ENCODE results near the gene TRPM6.

The TRPM6 gene

DNA sequence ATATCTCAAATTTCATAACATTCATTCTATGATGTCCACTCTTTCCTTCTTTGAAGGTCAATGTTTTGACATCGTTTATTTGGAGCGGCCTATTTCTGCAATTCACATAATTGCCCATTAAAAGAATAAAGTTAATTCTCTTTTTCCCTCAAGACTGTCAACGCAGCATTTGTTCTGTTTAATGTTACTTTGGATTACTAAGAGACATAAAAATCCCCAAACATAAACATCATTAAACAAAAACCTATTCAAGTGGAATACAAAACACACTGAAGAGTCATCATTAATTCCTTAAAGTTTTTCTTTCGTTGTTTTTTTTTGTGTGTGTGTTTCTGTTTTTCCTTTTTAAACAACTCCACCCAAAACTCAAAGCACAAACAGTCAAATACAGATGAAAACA, 151.1 kb downstream of the TRPM6 start:
- no peak overlapping the region for H3K4me3 ChIP-seq (ENCODE audit: low read length)
- no peak for TF ChIP-seq ZNF274 (IDR thresholded peaks at IDR 0.05; ENCODE audit: low read depth, low read length)

DNA sequence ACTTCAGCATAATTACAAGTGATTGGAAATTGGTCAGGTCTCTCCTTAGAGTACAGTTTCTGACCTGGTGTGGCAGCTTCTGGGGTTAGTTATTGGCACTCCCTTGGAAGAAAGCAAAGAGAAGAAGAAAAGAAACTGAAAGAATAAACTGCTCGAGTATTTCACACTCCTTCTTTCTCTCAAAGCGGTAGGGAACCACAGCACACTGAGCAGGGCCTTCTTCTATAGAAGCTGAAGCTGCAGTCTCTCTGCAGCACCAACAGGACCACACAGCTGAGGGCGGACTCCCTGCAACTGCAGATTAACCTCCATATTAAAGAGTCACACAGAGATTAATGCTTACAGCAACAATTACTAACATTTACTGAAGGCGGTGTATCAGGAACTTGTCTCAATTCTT, 152.0 kb downstream of the TRPM6 start:
- no peak overlapping the region for H3K4me3 ChIP-seq (ENCODE audit: low read length)
- no peak for TF ChIP-seq ZNF274 (IDR thresholded peaks at IDR 0.05; ENCODE audit: low read depth, low read length)

DNA sequence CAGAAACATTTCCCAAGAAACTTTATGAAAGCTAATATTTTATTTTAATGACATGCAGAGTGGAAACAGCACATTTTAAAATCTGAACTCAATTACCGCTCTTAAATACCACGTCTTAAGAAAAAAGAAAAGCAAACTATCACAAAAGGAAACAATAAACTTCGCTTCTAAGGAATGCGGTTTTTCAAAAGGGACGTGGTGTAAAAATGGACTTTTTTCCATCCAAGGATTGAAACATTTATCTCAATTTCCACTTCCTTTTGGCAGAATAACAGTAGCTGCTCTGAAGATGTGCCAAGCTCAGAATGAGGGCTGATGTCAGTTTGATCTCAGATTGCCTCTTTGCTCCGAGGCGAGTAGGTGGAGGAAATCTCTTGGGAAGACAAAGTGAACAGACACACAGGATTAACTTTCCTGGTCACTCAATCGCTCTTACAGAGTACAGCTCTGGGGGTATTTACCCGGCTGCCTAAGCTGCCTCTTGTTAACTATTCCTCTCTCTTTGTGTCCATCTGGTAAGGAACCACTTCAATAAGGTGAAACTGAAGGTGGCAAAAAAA, 158.5 kb downstream of the TRPM6 start:
- no peak overlapping the region for H3K4me3 ChIP-seq (ENCODE audit: low read length)
- no peak for TF ChIP-seq ZNF274 (IDR thresholded peaks at IDR 0.05; ENCODE audit: low read depth, low read length)

DNA sequence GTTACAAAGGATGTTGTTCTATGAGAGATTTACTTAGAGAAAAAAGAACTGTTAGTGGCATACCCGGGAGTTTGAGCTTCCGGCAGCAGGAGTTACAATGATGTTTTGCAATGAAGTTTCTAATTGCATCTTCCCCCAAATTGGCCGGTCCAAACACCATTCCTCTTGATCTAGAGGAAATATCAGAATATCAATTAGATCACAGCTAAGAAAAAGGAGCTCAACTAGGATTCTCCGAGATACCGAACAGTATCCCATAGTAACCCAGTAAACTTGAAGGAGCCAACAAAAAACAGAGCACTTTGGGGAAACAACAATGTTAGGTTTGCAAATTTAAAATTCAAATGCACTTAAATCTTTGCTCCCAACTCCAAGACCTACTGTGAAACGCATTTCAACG, 159.5 kb downstream of the TRPM6 start:
- no peak for TF ChIP-seq ZNF274 (IDR thresholded peaks at IDR 0.05; ENCODE audit: low read depth, low read length)
- H3K4me3 ChIP-seq (ENCODE audit: low read length) = no peak overlapping the region

DNA sequence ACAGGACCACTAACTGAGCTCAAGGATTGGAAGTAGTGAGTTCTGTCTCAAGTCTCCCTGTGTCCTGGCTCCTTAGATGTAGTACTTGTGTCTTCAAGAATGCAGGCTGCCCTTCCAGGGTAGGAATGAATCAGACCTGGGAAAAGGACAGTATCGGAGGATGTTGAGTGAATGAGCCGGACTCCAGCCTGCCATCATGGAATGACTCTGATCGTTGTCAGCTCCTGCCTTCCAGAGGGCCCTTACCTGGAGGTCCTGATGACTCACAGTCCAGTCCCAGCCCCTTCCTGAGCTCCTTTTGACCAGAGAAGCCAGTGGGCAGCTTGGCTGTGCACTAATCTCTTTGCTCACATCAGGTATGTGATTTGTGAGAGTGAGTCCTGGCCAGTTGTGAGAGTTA, 161.1 kb downstream of the TRPM6 start:
- H3K4me3 ChIP-seq (ENCODE audit: low read length) = no peak overlapping the region
- no peak for TF ChIP-seq ZNF274 (IDR thresholded peaks at IDR 0.05; ENCODE audit: low read depth, low read length)

DNA sequence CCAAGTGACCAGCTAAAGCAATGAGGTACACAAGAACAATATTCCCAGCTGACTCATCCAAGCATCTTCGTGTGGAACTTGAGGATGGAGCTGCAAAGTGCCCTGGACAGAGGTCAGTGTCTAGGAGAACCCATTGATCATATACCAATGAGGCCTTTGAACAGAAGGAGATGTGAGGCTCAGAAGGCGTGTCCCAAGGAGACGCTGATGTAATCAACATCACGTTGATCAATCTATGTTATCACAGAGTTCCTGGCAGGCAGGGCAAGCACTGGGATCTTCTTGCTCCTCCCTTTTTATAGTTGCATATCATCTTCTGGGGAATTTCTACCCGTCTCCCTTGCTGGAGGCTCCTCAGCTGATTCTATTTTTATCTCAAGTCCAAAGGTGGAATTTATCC, 163.4 kb downstream of the TRPM6 start:
- TF ChIP-seq ZNF274 (IDR thresholded peaks at IDR 0.05; ENCODE audit: low read depth, low read length) = no peak
- H3K4me3 ChIP-seq (ENCODE audit: low read length) = no peak overlapping the region

DNA sequence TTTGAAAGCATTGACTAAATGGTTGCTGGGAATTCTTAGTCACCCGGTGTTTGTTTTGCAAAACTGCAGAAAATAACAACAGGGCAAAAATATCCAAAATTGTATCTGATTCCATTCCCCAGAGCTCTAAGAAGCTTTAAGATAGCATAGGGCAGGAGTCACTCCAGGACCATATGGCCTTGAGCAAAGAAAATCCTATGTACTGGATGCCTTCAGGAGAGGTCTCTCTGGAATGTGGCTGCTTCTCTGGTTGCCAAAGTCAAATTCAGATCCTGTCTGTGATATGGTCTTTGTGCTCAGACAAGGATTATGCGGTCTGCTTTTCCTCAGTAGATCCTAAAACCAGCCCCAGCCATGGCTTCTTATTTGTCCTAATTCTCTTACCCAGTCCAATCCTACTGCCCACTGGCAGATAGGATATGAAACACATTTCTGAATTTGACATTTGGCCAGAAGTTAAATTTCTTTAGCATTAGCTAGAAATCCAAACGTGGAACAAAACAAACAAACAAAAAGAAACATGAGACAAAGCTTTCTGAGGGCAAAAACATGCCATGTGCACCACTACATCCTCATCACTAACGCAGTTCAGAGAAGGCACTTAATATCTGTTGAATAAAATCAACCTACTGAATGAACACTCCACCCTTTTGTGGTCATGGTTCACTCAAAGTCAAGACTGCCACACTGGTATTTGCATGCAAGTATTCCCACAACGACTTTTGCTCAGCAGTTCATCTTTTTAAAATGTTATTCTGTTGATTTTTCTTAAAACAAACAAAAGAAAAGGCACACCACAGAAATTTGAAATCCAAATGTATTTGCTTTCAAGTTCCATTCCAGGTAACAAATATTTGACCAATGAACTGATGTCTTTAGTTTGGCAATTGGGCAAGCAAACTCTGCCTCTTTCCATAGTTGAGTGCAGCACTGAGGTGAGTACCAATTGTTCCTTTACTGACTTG, 165.7 kb downstream of the TRPM6 start:
- no peak for TF ChIP-seq ZNF274 (IDR thresholded peaks at IDR 0.05; ENCODE audit: low read depth, low read length)
- H3K4me3 ChIP-seq (ENCODE audit: low read length) = no peak overlapping the region

DNA sequence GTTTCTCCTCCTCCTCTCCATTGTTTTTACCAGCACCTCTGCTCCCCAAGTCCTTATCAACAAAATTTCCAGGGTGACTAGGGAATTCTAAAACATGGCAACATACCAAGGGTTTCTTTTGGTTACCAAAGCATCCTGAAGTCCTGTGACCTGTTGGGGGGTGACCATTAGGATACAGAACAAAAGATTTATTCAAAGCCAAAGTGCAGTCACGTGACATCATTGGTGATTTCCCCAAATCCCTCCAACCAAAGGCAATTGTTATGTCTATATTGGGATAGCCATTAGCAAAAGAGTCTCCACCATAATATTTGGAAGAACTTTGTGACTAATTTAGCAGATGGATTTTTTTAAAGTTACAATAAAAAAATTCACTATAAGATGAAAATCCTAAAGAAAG, 168.4 kb downstream of the TRPM6 start:
- no peak overlapping the region for H3K4me3 ChIP-seq (ENCODE audit: low read length)
- TF ChIP-seq ZNF274 (IDR thresholded peaks at IDR 0.05; ENCODE audit: low read depth, low read length) = no peak

DNA sequence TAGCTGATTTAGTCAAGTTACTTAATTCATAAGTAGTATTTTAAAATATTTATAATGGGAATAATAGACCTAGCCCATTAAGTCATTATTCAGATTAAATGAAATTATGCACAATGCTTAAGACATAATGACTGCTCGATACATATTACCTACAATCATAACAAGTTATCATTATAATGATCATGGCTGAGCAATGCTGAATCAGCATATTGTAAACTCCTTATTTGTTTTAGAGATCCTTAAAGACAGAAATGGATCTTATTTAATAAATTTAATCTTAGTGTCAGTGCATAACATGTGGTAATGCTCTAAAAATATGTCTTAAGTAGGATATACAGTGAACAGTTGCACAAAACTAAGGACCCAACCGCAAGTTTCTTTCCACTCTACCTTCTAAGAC, 169.0 kb downstream of the TRPM6 start:
- H3K4me3 ChIP-seq (ENCODE audit: low read length) = no peak overlapping the region
- TF ChIP-seq ZNF274 (IDR thresholded peaks at IDR 0.05; ENCODE audit: low read depth, low read length) = no peak

DNA sequence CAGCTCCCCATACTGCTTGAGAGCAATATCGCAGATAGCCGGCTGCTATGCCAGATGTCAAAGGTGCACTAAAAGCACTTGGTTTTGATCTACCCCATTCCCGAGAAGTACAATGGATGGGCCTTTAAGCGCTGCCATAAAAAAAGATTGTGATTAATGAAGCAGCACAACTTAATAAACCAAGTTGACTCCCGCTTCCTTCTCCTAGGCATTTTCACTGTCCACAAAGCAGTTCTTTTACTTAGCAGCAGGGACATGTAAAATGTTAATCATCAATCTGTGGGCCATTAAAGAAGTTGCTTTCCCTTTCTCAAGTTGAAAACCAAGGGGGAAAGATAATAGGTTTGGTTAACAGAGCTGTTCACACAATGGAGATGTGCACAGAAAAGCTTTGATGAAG, 176.4 kb downstream of the TRPM6 start:
- no peak for TF ChIP-seq ZNF274 (IDR thresholded peaks at IDR 0.05; ENCODE audit: low read depth, low read length)
- no peak overlapping the region for H3K4me3 ChIP-seq (ENCODE audit: low read length)

DNA sequence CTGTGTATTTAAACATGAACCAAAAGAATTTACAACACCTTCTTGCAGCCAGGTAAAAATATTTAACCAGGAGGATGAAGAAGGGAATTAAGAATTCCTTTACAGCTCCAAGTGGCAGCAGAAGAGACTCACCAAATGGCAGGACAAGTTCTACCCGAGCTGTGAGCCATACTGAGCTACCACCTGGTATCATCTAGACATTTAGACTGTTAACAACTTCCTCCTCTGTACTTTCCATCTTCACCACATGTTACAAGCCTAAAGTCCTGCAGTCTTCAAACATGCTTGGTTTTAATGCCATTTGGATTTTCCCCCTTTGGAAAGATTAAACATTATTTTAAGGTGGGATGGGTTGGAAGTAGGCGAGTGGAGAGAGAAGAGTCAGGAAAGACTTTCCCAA, 190.2 kb downstream of the TRPM6 start:
- TF ChIP-seq ZNF274 (IDR thresholded peaks at IDR 0.05; ENCODE audit: low read depth, low read length) = no peak
- no peak overlapping the region for H3K4me3 ChIP-seq (ENCODE audit: low read length)

DNA sequence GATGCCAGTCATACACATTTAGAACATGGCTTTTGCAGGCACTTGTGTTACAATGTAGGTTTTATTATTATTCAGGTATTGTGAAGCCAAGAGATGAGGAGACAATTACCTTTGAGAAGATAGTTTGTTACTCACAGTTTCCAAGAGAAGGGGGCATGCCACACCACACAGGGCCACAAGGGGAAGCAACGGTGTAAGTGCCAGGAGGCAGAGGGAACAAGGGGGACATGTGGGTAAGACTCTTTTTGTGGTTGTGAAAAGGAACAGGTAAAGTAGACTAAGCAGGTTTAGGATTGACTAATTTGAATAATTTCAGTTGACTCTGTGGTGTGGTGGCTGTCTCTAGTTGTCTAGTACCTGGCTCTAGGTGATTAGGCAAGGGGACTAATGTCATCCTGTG, 191.2 kb downstream of the TRPM6 start:
- no peak for TF ChIP-seq ZNF274 (IDR thresholded peaks at IDR 0.05; ENCODE audit: low read depth, low read length)
- no peak overlapping the region for H3K4me3 ChIP-seq (ENCODE audit: low read length)

DNA sequence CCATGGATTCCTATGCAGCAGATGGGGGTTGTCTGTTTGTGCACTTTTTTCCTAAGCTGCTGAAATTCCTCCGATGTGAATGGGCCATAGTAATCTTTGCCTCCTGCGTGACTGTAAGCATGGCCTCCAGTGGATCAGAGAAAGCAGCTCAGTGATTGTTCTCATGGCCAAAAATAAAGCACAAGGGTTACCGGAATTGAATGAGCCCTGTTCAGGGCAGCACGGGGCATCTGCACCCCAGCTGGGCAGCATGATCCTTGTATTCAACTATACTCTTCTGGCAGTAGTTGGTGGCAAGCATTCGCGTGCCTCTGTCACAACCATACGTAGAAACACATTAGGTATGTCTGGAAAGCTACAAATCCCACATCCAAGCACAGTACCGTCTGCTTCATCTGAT, 196.7 kb downstream of the TRPM6 start:
- H3K4me3 ChIP-seq (ENCODE audit: low read length) = no peak overlapping the region
- TF ChIP-seq ZNF274 (IDR thresholded peaks at IDR 0.05; ENCODE audit: low read depth, low read length) = no peak

DNA sequence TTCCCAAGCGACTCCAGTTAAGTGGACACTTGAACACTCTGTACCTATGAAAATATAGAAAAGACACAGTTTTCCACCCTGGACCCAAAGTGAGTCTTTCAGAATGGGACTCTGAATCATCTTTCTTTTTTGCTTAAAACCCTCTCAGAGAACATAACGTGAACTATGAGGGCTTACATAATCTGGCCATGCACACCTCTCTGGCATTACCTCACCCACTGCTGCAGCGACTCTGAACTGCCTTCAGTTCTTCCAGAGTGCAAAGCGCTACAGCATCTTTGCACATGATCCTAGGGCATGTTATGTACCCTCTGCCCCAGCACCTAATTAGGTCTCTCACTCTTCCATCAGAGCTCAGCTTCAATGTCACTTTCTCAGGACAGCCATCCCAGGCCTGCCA, 204.4 kb downstream of the TRPM6 start:
- TF ChIP-seq ZNF274 (IDR thresholded peaks at IDR 0.05; ENCODE audit: low read depth, low read length) = no peak
- no peak overlapping the region for H3K4me3 ChIP-seq (ENCODE audit: low read length)

DNA sequence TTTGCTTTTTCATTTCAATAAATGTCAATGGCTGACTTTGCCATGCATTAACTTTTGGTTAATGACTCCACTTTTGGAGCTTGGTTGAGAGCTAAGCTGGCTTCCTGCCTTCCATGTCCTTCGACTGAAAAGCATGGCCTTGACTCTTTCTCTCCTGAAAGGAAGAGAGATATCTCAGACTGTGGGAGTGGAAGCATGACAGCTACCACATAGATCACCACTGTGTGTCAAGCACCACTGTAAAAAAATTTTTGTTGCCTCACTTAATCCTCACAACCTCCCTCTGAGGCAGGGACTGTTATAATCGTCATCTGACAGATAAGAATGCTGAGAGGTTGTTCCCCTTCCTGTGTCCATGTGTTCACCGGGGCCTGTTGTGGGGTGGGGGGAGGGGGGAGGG, 205.8 kb downstream of the TRPM6 start:
- TF ChIP-seq ZNF274 (IDR thresholded peaks at IDR 0.05; ENCODE audit: low read depth, low read length) = no peak
- H3K4me3 ChIP-seq (ENCODE audit: low read length) = no peak overlapping the region

Data from GM08714 (cell line).